ENCODE data around the gene GAL3ST3. TPM values are rescaled to one million over a fixed set of nuclear protein-coding genes. Genes with fewer than 3 reads are reported as not detected.

Gene GAL3ST3
- total and polyA plus RNA-seq, 10 of the 15 experiments (the other 5 are each of a cell fraction or from before 2014, with no cell fraction given): 0.06 to 0.12 TPM; not detected in 8

- Histone ChIP-seq H4K20me1 (ENCODE audit: control insufficient read depth, insufficient read depth) (no peaks in the 10 kb centered on the region), H2AFZ (ENCODE audit: control insufficient read depth, low read depth, low read length) (no peak overlapping the region), H3K4me1 (ENCODE audit: control insufficient read depth, insufficient read depth, low read length) (no peaks in the 10 kb centered on the region), H3K79me2 (ENCODE audit: control insufficient read depth, insufficient read depth, low read length) (no peaks in the 10 kb centered on the region), H3K9me3 (replicated peaks; ENCODE audit: control insufficient read depth, insufficient read depth, low read length) (no peaks in the 10 kb centered on the region), H3K27me3 (replicated peaks in 1 of 2; ENCODE audit: control insufficient read depth in 2 of 2, insufficient read depth in 2 of 2, low read length in 1 of 2) (peaks cover 0 to 3% of the 10 kb centered on the region in 2 experiments; a peak in 3 of 4 replicates), H3K4me2 (ENCODE audit: control insufficient read depth, insufficient read depth) (no peak overlapping the region), H3K27ac (ENCODE audit: control insufficient read depth, insufficient read depth) (no peak overlapping the region), H3K36me3 (ENCODE audit: control insufficient read depth in 2 of 2, insufficient read depth in 2 of 2, low read length in 1 of 2) (no peaks in the 10 kb centered on the region), H3K9ac (ENCODE audit: control insufficient read depth, insufficient read depth, low read length) (no peak overlapping the region), H3K4me3 (no peak overlapping the region)
- DNase-seq (ENCODE audit: low read depth, low spot score): no peak
- no TSS peak for BruUV-seq (replicated peaks)
- 55% methylated on average over 10 of the region's 10 CpGs for WGBS (ENCODE audit: insufficient coverage, insufficient replicate concordance, low lambda C conversion rate, missing lambda C conversion rate)
- in situ Hi-C loops (cut with MboI): no loop called here
- ChIA-PET CTCF (interaction anchor here (0.9 kb wide), 1 partner anchor 132 kb away, joined by 3 read pairs; no protein-coding TSS in a partner anchor), SMC1A (ENCODE audit: uncharacterized antibody, unreplicated experiment) (no interaction called here), RAD21 (ENCODE audit: unreplicated experiment) (no interaction called here), POLR2A (interaction anchor here (0.6 kb wide), 1 partner anchor 27 kb away, joined by 4 read pairs; no protein-coding TSS in a partner anchor)
- FAIRE-seq: no peak
- intact Hi-C loops (cut with micrococcal nuclease; ENCODE audit: unreplicated experiment): no loop called here
- ATAC-seq: no peak
- TF ChIP-seq ZBTB40 (IDR thresholded peaks at IDR 0.05; ENCODE audit: borderline replicate concordance) (no peak), NFYB (IDR thresholded peaks at IDR 0.05; ENCODE audit: insufficient read depth, low read depth, low read length) (no peak), TAF1 (IDR thresholded peaks at IDR 0.05; ENCODE audit: borderline replicate concordance, low read depth, low read length) (no peak), ATF3 (IDR thresholded peaks at IDR 0.05; ENCODE audit: borderline replicate concordance, extremely low read depth, low read depth, low read length) (no peak), SREBF2 (IDR thresholded peaks at IDR 0.05; ENCODE audit: low read length) (no peak), STAT3 (IDR thresholded peaks at IDR 0.05; ENCODE audit: low read depth, low read length) (no peak), MYC (IDR thresholded peaks at IDR 0.05; ENCODE audit: insufficient read depth, insufficient read length, insufficient replicate concordance, low read length, severe bottlenecking) (no peak), E4F1 (IDR thresholded peaks at IDR 0.05; ENCODE audit: borderline replicate concordance, partially characterized antibody) (no peak), CREB1 (IDR thresholded peaks at IDR 0.05; ENCODE audit: low read depth) (no peak), KDM1A (IDR thresholded peaks at IDR 0.05; ENCODE audit: borderline replicate concordance) (no peak)
- TF ChIP-seq, protein P1, sequence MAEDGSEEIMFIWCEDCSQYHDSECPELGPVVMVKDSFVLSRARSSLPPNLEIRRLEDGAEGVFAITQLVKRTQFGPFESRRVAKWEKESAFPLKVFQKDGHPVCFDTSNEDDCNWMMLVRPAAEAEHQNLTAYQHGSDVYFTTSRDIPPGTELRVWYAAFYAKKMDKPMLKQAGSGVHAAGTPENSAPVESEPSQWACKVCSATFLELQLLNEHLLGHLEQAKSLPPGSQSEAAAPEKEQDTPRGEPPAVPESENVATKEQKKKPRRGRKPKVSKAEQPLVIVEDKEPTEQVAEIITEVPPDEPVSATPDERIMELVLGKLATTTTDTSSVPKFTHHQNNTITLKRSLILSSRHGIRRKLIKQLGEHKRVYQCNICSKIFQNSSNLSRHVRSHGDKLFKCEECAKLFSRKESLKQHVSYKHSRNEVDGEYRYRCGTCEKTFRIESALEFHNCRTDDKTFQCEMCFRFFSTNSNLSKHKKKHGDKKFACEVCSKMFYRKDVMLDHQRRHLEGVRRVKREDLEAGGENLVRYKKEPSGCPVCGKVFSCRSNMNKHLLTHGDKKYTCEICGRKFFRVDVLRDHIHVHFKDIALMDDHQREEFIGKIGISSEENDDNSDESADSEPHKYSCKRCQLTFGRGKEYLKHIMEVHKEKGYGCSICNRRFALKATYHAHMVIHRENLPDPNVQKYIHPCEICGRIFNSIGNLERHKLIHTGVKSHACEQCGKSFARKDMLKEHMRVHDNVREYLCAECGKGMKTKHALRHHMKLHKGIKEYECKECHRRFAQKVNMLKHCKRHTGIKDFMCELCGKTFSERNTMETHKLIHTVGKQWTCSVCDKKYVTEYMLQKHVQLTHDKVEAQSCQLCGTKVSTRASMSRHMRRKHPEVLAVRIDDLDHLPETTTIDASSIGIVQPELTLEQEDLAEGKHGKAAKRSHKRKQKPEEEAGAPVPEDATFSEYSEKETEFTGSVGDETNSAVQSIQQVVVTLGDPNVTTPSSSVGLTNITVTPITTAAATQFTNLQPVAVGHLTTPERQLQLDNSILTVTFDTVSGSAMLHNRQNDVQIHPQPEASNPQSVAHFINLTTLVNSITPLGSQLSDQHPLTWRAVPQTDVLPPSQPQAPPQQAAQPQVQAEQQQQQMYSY (CRISPR knock-in tag; IDR thresholded peaks at IDR 0.05): no peak
Observed at GRCh38 chr11:66016793-66017177, 32.2 kb downstream of the GAL3ST3 start.
